Measurements from ENCODE around the gene ANGEL1.

The ANGEL1 gene

GRCh38 chr14:76782115-76782884 is 30.4 kb downstream of the ANGEL1 start:
- CTCF ChIA-PET, result interaction anchor here (5.4 to 6.1 kb wide), 2 partner anchors 10 to 71 kb away, joined by 42 to 77 read pairs; no protein-coding TSS in a partner anchor
- POLR2A ChIA-PET, result no interaction called here
- no peak overlapping the region for H3K4me3 ChIP-seq (ENCODE audit: low read depth, low read length)
- no peak for DNase-seq (ENCODE audit: low read depth, low spot score)
- TF ChIP-seq, protein P1, sequence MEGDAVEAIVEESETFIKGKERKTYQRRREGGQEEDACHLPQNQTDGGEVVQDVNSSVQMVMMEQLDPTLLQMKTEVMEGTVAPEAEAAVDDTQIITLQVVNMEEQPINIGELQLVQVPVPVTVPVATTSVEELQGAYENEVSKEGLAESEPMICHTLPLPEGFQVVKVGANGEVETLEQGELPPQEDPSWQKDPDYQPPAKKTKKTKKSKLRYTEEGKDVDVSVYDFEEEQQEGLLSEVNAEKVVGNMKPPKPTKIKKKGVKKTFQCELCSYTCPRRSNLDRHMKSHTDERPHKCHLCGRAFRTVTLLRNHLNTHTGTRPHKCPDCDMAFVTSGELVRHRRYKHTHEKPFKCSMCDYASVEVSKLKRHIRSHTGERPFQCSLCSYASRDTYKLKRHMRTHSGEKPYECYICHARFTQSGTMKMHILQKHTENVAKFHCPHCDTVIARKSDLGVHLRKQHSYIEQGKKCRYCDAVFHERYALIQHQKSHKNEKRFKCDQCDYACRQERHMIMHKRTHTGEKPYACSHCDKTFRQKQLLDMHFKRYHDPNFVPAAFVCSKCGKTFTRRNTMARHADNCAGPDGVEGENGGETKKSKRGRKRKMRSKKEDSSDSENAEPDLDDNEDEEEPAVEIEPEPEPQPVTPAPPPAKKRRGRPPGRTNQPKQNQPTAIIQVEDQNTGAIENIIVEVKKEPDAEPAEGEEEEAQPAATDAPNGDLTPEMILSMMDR (IDR thresholded peaks at IDR 0.05; ENCODE audit: insufficient read depth, low read length, missing control alignments), result no peak

GRCh38 chr14:76781648-76782051 is 31.0 kb downstream of the ANGEL1 start:
- TF ChIP-seq, protein P1 (IDR thresholded peaks at IDR 0.05; ENCODE audit: insufficient read depth, low read length, missing control alignments), result no peak
- POLR2A ChIA-PET, result no interaction called here
- DNase-seq (ENCODE audit: low read depth, low spot score), result no peak
- CTCF ChIA-PET, result interaction anchor here (1.2 to 5.4 kb wide), 3 partner anchors 10 to 72 kb away, joined by 3 to 42 read pairs (median 5); no protein-coding TSS in a partner anchor
- H3K4me3 ChIP-seq (ENCODE audit: low read depth, low read length), result no peak overlapping the region

DNA sequence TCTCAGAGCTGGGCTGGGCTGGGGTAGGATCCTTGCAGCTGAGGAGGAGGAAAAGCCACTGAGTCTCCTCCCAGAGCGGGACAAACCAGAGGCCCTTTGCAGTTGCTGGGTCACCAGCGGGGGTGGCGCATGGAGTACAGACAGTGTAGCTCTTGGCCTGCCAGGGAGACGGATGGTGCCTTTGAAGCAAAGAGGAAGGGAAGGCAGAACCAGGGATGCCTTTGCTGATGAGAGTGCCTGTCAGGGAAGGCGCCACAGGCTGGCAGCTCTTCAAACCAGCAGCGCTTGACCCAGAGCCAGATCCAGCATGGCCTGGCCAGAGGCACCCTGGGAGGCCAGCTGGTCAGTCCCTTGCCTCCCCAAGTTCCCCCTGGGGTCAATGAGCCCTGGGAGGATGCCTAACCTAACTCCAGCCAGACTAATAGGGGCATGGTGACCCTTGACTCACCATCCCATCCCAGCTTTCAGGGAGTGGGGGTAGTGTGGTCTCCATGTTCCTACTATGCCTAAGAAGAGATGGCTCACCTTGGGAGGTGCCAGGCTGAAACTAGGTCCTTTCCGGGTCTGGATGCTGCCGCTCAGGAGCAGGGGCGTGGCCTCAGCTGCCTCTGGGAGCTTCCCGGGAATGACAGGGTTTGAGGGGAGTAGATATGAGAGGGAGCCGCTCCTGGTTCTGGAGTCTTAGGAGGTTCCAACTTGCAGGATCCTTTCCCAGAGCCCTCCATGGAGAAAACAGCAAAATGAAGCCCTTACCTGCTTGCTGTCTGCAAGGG is 31.6 kb downstream of the ANGEL1 start:
- TF ChIP-seq, protein P1 (IDR thresholded peaks at IDR 0.05; ENCODE audit: insufficient read depth, low read length, missing control alignments), result no peak
- CTCF ChIA-PET, result interaction anchor here (0.5 to 5.4 kb wide), 4 partner anchors 9 to 313 kb away, joined by 3 to 42 read pairs (median 4); no protein-coding TSS in a partner anchor
- no peak overlapping the region for H3K4me3 ChIP-seq (ENCODE audit: low read depth, low read length)
- DNase-seq (ENCODE audit: low read depth, low spot score), result no peak
- POLR2A ChIA-PET, result no interaction called here

DNA sequence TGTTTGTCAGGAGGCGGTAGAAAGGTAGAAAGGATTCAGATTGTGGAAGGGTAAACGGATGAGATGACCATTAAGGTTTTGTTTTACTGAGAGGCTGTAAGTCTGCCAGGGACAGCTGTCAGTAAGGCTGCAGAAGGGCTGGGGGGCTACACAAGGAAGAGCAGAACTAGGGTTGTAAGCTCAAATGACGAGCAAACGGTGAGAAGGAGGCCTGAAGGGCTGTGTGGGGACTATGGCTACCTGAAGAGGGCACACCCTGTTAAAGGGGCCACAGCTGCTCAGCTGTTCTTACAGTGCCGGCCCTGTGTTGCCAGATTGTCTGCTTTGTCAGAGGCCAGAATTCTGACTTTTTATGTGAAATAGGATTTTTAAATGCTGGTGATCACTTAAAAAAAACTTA is 32.3 kb downstream of the ANGEL1 start:
- no peak for DNase-seq (ENCODE audit: low read depth, low spot score)
- TF ChIP-seq, protein P1 (IDR thresholded peaks at IDR 0.05; ENCODE audit: insufficient read depth, low read length, missing control alignments), result no peak
- H3K4me3 ChIP-seq (ENCODE audit: low read depth, low read length), result no peak overlapping the region
- ChIA-PET CTCF (interaction anchor here (0.5 to 1.6 kb wide), 2 partner anchors 71 to 314 kb away, joined by 3 to 5 read pairs; no protein-coding TSS in a partner anchor), POLR2A (no interaction called here)

GRCh38 chr14:76780058-76780345 is 32.7 kb downstream of the ANGEL1 start:
- ChIA-PET CTCF (interaction anchor here (0.6 kb wide), 1 partner anchor 68 kb away, joined by 3 read pairs; no protein-coding TSS in a partner anchor), POLR2A (interaction anchor here (0.6 kb wide), 1 partner anchor 10 kb away, joined by 3 read pairs; no protein-coding TSS in a partner anchor)
- TF ChIP-seq, protein P1 (IDR thresholded peaks at IDR 0.05; ENCODE audit: insufficient read depth, low read length, missing control alignments), result no peak
- no peak for DNase-seq (ENCODE audit: low read depth, low spot score)
- H3K4me3 ChIP-seq (ENCODE audit: low read depth, low read length), result no peak overlapping the region
